HG02938 (cell line): ENCODE results near the gene MTTP.
A peak's percentile ranks its signal among the peaks of the same experiment; 100 is the strongest.

Experiments used
- ATAC-seq: cut with Tn5 transposase; IDR thresholded peaks from one replicate; pipeline ENCODE4 v1.9.1; 2021; ENCODE audit warnings: mild to moderate bottlenecking, moderate library complexity; ENCODE audit not compliant: unreplicated experiment

MTTP gene

DNA sequence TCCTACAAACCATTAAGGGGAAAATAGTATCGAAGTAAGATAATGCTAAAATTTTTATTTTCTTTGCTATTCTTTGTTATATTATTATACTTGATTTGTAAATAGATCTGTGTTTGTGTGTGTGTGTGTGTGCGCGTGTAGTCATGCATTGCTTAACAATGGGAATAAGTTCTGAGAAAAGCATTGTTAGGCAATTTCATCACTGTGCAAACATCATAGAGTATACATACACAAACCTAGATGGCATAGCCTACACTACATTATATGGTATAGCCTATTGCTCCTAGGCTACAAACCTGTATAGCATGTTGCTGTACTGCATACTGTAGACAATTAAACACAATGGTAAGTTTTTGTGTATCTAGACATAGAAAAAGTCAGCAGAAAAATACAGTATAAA is 17.1 kb downstream of the MTTP start:
- no peak for ATAC-seq

DNA sequence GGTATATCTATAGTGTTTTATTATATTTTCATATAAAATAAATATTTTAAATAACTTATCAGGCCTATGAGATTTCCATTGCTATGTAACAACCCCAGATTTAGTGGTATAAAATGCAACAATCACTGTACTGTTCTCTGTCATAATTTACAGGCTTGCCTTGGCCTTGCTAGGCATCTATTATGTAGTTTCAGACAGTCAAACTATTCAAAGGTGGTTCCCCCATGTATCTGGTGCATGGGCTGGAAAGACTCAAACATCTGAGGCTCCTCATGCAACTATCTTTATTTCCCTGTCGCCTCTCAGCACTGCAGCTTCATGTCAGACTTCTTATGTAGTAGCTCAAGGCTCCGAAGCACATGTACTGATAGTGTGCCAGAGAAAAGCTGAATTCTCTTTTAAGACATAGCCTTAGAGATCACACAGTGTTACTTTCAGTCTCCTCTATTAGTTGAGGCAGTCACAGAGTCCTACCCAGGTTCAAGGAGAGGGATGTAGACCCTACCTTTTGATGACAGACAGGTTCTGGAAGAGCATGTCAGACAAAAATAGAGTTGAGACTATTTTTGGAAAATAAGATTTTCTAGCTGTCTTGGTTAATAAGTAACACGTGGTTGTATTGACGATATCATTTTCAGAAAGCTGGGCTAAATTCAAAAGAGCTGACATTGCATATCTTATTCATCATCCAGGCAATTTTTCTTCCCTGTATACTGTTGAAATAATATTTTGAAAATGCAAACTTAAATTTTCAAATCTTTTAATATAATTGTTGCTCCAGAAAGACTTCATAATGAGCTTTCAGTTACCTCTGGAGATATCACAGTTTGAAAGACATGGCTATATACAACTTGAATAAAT is 19.4 kb downstream of the MTTP start:
- ATAC-seq, result peak; percentile 75

DNA sequence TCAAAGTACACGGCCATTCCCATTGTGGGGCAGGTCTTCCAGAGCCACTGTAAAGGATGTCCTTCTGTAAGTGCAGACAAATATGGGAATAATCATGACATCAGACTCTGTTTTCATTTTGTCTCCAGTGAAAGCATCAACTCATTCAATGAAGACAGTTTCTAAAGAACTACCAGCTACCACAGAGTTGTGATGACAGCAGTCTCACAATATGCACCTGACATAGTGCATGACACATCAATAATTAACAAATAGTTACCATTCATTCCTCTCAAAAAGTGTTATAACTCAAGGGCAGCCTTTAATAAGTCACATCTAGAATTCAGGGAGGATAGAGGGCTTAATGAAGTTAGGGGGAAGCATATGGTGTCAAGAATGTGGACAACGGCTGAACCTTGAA is 20.2 kb downstream of the MTTP start:
- ATAC-seq, result no peak

DNA sequence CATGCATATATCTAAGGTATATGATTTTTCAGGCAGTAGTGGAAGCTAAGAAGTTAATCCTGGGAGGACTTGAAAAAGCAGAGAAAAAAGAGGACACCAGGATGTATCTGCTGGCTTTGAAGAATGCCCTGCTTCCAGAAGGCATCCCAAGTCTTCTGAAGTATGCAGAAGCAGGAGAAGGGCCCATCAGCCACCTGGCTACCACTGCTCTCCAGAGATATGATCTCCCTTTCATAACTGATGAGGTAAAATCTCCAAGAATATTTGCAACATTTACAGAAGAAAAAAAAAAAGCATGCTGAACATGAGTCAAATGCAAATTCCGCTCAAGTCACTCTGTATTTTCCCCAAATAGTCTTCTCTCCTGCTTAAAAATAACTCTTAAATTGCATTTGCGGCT is 32.1 kb downstream of the MTTP start:
- ATAC-seq, result no peak

DNA sequence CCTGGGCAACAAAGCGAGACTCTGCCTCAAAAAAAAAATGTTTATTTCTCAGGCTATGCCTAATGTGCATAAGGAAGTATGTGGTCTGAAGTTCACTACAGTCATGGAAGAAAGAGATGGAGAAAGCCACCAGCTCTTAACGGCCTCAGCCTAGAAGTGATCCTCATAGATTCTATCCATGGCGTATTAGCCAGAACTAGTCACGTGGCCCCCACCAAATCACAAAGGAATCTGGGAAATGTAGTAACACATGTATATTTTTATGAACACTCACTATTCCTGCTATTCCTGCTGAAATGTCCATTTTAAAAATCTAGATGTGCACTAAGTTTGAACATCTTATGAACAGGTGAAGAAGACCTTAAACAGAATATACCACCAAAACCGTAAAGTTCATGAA is 33.8 kb downstream of the MTTP start:
- no peak for ATAC-seq

DNA sequence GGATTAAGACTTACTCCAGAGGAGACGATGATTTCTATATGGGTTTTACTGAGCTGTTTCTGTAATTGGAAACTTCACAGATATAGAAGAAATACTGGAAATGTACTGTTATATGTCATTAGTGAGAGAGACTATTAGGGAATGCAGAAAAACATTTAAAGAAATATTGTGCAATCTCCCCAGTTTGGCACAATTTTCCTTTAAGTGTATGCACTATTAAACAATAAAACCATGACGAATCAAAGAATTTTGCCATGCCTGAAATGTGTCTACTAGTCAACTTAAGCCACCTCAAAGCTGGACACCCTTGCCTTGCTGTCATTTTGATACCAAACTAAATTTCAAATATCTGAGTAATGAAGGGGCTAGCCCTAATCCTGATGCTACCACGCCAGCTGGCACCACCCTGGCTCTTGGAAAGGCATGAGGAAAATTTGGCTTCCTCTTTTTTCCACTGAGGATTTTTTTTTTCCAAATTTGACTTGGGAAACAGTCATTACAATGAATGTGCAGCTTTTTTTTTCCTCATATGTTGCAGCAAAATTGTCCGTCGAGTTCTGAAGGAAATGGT is 36.1 kb downstream of the MTTP start:
- ATAC-seq, result no peak

DNA sequence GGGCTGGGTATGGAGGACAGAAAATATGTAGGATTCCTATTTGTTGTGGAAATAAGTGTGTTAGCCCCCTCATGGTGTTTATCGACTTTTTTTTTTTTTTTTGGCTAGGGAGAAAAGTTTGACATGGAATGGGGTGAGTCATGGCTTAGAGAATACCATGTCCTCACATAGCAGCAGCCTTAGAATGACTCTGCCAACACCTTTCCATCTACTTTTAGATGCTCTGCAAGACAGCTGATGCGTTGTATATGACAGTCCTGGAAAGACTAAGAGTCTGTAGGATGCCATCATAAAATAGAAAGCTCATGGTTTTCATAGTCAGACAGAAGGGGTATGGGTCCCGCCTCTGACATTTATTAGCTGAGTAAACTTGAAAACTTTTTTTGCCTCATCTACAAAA is 37.7 kb downstream of the MTTP start:
- ATAC-seq, result no peak

DNA sequence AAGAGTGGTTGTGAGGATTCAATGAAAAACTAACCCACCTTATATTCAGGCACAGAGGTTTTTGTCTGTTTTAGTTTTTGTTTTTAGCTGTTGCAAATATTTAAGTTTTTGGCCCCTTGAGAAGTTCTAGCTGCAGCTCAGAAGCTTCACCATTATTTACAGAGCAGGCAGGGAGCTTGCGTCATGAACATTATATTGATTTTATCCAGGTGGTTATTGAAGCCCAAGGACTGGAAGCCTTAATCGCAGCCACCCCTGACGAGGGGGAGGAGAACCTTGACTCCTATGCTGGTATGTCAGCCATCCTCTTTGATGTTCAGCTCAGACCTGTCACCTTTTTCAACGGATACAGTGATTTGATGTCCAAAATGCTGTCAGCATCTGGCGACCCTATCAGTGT is 38.1 kb downstream of the MTTP start:
- no peak for ATAC-seq

DNA sequence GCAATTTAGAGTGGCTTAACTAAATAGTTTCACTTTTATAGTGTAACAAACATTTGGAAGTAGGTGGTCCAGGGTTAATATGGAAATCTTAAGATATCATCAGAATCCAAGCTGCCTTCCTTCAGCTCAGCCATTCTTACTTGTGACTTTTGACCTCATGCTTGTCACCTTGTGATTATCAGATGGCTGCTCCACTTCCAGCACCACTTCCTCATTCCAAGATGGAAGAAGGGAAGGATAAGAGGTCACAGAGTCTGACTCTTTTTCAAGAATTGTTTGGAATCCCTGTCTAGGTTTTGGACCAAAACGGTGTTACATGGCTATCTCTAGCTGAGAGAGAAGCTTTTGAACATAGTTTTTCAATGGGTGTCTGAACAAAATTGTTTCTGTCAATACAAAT is 39.9 kb downstream of the MTTP start:
- ATAC-seq, result no peak

DNA sequence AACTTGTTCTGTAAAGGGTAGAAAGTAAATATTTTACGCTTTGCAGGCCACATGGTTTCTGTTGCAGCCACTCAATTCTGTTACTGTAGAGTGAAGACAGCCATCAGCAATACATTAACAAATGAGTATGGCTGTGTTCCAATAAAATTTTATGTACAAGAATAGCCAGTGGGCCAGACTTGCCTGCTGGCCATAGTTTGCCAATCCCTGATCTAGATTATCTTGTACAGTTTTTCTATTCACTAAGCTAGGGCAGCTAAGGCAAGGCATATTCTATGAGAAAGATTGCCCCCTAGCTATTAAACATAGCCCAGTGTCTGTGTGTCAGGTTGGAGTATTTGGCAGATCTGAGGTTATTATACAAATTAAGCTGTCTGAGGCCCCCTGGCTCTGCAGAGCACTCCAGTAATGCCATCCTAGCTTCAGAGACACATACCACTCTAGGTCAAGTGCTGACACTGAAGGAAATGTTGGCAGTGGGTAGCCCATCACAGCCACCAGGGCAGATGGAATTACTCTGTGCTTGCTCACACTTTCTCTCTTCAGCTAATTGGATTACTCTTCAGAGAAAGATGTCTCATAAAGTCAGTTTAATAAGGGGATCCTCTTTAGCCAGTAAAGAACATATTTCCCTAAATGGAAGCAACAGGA is 40.7 kb downstream of the MTTP start:
- ATAC-seq, result no peak

DNA sequence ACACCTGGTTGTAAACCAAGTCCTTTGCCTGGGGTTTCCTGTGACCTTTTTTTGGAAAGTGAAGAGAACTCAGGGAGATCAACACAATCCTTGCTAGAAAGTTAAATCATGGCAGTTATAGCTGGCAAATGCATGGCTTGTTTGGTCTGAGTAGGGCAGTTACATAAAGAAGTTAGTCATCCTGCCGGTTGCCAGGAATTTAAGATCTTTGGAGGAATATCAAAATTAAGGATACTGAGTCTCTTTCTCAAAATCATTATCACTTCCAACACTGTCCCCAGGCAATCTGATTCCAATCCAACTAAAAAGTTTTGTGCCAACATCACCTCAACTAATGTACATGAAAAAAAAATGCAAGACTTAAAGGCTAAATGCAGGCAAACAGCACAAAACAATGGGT is 42.8 kb downstream of the MTTP start:
- no peak for ATAC-seq

DNA sequence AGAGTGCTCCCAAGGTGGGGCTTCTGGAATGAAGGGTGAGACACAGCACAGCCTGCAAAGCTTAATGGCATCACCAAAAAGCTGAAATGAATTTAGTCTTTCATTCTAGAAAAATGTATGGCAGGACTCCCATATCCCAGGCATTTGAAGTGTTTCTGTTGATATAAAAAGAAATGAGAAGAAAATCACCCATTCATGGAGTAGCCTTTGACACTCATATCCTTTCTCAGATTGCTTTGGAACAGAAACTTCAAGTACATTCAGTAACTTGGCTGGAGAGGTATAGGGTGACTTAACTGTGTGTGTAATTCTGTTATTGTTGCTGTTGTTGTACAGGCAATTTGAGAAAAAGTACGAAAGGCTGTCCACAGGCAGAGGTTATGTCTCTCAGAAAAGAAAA is 47.7 kb downstream of the MTTP start:
- no peak for ATAC-seq

DNA sequence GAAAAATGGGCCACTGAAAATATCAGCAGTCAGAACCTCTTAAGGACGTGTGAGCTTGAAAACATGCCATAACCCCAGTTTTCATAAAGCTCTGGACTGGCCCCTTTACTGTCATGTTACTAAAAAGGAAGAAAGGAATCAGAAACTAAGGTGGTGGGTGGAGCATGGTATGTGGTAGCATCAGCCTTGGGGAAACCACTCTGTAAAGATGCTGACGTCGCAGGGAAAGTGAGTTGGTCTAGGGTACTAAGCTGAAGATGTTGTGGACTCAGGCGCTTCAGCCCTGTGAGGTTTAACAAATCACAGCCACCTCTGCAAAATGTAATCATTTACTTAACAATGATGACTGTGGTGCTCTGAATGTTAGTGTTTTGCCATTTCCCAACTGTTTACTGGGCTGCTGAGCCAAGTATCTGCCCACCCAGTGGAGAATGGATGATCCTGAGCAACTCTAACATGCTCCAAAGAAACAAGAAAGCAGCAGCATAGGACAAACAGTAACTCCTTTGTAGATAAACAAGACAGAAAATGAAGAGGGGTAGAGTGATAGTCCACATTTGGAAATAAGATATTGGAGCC is 49.6 kb downstream of the MTTP start:
- ATAC-seq, result no peak

DNA sequence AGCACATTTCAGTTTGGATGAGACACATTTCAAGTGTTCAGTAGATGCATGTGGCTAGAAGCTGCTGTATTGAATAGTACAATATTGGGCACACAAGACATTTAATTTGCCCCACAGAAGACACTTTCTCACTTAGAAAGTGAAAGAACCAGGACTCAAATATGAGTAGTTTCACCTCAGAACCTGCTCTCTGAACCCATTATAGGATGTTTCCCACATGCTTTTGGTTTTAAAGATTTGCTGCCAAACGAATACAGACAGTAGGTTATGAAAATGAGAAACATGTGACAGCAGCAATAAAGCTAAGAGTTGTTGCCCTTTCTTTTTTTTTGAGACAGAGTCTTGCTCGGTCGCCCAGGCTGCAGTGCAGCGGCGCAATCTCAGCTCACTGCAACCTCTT is 50.7 kb downstream of the MTTP start:
- peak; percentile 72 for ATAC-seq

DNA sequence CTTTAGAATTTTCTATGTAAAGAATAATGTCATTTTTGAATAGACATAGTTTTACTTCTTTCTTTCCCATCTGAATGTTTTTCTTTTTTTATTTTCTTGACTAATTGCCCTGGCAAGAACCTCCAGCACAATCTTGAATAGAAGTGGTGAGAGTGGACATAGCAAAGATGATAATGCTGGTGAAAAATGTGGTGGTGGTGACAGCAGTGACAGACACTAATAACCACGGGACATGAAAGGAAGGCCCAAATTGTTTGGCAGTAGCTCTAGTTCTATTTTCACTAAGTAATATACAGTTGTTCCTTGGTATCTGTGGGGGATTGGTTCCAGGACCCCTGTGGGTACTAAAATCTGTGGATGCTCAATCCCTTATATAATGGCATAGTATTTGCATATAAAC is 53.4 kb downstream of the MTTP start:
- ATAC-seq, result no peak

DNA sequence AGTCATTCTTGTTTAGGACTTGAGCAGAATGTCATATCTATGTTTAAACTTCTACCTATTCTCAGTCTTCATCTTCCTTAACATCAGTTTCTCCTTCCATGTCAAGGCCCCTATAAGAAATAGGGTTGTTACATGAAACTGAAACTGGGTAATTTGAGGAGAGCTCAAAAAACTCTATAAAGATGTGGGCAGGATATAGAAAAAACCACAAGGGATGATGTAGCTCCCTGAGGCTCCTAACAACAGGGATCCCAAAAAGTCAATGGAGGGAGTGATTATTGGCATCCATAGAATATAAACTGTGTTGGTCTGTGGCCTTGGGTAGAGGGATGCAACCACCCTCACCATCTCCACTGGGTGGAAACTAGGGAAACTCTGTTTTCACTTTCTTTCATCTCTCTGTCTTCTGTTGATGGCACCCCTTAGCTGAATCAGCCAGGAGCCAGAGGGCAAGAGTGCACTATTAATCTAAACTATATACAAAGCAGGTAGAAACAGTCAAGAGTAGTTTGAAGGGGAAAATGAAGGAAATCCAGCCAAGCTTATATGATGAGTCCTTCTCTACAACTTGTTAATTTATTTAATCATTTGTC is 55.4 kb downstream of the MTTP start:
- ATAC-seq, result no peak

DNA sequence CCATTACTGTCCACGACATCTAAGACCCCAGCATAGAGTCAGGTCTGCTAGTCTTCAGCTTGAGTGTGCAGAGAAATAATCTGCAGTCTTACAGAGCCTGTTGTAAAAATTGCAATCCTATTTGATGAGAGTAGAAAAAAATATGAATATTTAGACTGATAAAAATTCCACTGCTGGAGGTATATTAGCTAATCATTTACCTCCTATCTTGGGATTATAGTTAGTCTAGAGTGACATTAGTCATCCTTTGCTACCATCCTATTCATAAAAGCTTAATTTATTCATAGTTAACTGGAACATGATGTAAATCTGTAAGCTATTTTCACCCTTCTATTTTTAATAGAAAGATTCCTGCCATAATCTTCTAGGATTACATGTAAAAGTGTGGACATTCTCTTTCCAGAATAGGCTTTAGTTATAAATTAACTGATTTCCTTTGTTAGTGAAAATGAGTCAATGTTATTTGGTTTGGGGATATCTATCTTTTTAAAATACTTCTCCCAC is 56.3 kb downstream of the MTTP start:
- ATAC-seq, result no peak

DNA sequence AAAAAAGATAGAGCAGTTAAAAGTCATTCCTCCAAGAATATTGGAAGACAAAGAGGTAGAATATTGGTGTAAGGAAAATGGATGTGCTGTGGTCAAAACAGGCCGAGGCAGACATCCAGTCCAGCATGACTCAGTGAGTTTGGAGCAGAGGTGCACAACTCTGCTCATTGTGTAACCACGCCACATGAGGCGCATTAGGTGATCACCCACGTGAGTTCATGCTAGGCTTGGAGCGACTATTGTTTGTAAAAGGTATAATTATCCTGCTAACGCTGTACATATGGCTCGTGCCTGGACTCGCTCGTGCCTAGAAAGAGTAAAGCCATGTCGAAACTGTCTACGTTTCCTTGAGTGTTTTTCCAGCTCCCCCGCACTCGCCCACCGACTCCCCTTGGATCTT is 59.1 kb downstream of the MTTP start:
- ATAC-seq, result no peak

DNA sequence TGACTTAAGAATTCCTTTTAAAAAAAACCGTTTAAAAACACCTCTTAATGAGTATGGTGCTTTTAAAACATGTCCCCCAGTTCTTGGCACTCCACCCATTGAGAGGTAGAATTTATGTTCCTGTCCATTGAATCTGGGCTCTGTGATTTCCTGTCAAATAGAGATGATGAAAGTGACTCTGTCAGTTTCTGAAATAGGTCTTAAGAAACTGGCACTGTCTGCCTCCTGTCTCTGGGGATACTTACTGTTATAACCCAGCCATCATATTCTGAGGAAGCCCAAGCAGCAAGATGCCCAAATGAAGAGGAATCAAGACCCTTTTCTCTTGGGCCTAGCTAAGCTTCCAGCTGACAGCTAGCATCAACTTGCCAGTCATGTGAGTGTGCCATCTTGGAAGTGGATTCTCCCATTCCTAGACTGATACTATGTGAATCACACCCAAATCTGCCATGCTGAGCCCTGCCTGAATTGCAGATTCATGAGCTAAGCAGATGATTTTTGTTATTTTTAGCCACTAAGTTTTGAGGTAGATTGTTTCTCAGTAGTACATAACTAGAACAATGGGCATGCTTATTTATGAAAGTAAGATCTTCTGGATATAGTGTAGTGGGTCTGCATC is 60.2 kb downstream of the MTTP start:
- no peak for ATAC-seq

DNA sequence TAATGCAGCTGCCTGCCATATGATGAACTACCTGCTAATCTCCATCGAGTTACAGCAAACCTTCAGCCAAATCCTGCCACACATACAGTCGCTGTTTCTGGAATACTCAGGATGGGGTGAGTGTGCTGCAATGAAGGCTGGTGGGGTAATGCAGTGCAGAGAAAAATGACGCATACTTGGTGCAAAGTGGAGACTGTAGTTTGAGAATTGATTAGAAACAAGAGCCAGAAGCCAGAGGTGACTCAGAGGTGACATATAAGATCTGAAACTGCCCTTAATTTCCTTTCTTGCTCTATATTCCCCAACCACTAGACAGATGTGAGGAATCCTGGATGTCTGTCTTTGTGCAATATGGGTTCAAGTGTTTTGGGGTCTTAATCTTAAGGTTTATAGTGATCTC is 61.0 kb downstream of the MTTP start:
- no peak for ATAC-seq

DNA sequence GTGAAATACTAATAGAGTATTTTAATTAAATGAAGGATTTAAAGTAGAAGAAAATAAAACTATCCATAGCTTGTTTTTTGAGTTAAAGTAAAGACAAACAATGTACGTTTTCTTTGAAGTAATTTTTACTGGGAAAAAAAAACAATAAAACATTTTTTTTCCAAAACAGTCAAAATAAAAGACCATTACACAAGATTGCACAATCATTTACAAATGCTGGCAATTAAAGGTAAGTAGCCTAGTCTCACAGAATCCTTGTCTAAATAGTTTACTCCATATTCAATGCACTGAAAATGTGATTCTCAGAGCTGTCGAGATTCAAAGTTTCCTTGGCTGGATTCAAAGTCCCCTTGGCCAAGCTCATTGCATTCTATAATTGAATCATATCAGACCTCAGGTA is 61.8 kb downstream of the MTTP start:
- no peak for ATAC-seq
